Activated naive CD4-positive, alpha-beta T cell (primary cell): ENCODE data around the gene C11orf65.

Source experiments
- DNase-seq, 4 experiments: peaks; one replicate each; lab custom pipeline; 2025; lab: John Stamatoyannopoulos, UW

The C11orf65 gene

GRCh38 chr11:108369064-108369463 is 98.3 kb downstream of the C11orf65 start:
- no peak for DNase-seq

- DNase-seq: no peak
Observed at GRCh38 chr11:108368134-108368533, 99.2 kb downstream of the C11orf65 start.

- no peak for DNase-seq
Observed at GRCh38 chr11:108364159-108364558, 103.2 kb downstream of the C11orf65 start.

GRCh38 chr11:108351468-108351867 is 115.9 kb downstream of the C11orf65 start:
- DNase-seq: no peak

- no peak for DNase-seq
Observed at GRCh38 chr11:108346451-108346850, 120.9 kb downstream of the C11orf65 start.

GRCh38 chr11:108345767-108346166 is 121.6 kb downstream of the C11orf65 start:
- no peak for DNase-seq

- DNase-seq: no peak
Observed at GRCh38 chr11:108343714-108344113, 123.6 kb downstream of the C11orf65 start.

GRCh38 chr11:108341654-108342053 is 125.7 kb downstream of the C11orf65 start:
- no peak for DNase-seq

- DNase-seq: no peak
Observed at GRCh38 chr11:108340973-108341372, 126.4 kb downstream of the C11orf65 start.

GRCh38 chr11:108338750-108339149 is 128.6 kb downstream of the C11orf65 start:
- no peak for DNase-seq

GRCh38 chr11:108333403-108333899 is 133.9 kb downstream of the C11orf65 start:
- DNase-seq: no peak
